IPS-18c (cell line): ENCODE data around the gene STIM1.

ENCODE experiments used
- H3K4me3 ChIP-seq: 2 replicates; pipeline ENCODE4 v1.7.0; 2013; ENCODE audit warnings: low read depth, mild to moderate bottlenecking, low read length, moderate library complexity; ENCODE audit not compliant: insufficient read depth
- H3K9me3 ChIP-seq: one replicate; pipeline ENCODE4 v1.6.1; 2013; ENCODE audit warnings: mild to moderate bottlenecking, low read length, moderate library complexity; ENCODE audit not compliant: control insufficient read depth, insufficient read depth

STIM1 gene

GRCh38 chr11:3947061-3947460 lies 91.6 kb downstream of the STIM1 start:
- no peaks in the 10 kb centered on the region for H3K9me3 ChIP-seq
- H3K4me3 ChIP-seq, result no peak overlapping the region

- Histone ChIP-seq H3K4me3 (no peak overlapping the region), H3K9me3 (no peaks in the 10 kb centered on the region)
Measured at GRCh38 chr11:3949125-3949524, 93.7 kb downstream of the STIM1 start.

- no peaks in the 10 kb centered on the region for H3K9me3 ChIP-seq
- H3K4me3 ChIP-seq, result no peak overlapping the region
Measured at GRCh38 chr11:3950996-3951660, 95.7 kb downstream of the STIM1 start.

GRCh38 chr11:3952715-3953114 lies 97.3 kb downstream of the STIM1 start:
- H3K9me3 ChIP-seq, result no peaks in the 10 kb centered on the region
- H3K4me3 ChIP-seq, result no peak overlapping the region

GRCh38 chr11:3953327-3953726 lies 97.9 kb downstream of the STIM1 start:
- H3K9me3 ChIP-seq, result no peaks in the 10 kb centered on the region
- H3K4me3 ChIP-seq, result no peak overlapping the region

- H3K9me3 ChIP-seq, result no peaks in the 10 kb centered on the region
- H3K4me3 ChIP-seq, result no peak overlapping the region
Measured at GRCh38 chr11:3954448-3955298, 99.2 kb downstream of the STIM1 start.

GRCh38 chr11:3955299-3955665 lies 99.8 kb downstream of the STIM1 start:
- H3K4me3 ChIP-seq, result no peak overlapping the region
- no peaks in the 10 kb centered on the region for H3K9me3 ChIP-seq

- Histone ChIP-seq H3K4me3 (no peak overlapping the region), H3K9me3 (no peaks in the 10 kb centered on the region)
Measured at GRCh38 chr11:3956038-3956437, 100.6 kb downstream of the STIM1 start.

GRCh38 chr11:3956748-3957147 lies 101.3 kb downstream of the STIM1 start:
- Histone ChIP-seq H3K9me3 (no peaks in the 10 kb centered on the region), H3K4me3 (no peak overlapping the region)

- Histone ChIP-seq H3K4me3 (no peak overlapping the region), H3K9me3 (no peaks in the 10 kb centered on the region)
Measured at GRCh38 chr11:3957437-3957836, 102.0 kb downstream of the STIM1 start.

GRCh38 chr11:3958281-3958680 lies 102.8 kb downstream of the STIM1 start:
- Histone ChIP-seq H3K9me3 (no peaks in the 10 kb centered on the region), H3K4me3 (no peak overlapping the region)

- H3K9me3 ChIP-seq, result no peaks in the 10 kb centered on the region
- H3K4me3 ChIP-seq, result no peak overlapping the region
Measured at GRCh38 chr11:3959015-3959902, 103.8 kb downstream of the STIM1 start.

GRCh38 chr11:3959903-3960265 lies 104.4 kb downstream of the STIM1 start:
- H3K4me3 ChIP-seq, result no peak overlapping the region
- no peaks in the 10 kb centered on the region for H3K9me3 ChIP-seq

GRCh38 chr11:3962406-3962840 lies 107.0 kb downstream of the STIM1 start:
- no peak overlapping the region for H3K4me3 ChIP-seq
- no peaks in the 10 kb centered on the region for H3K9me3 ChIP-seq

GRCh38 chr11:3964056-3964455 lies 108.6 kb downstream of the STIM1 start:
- H3K4me3 ChIP-seq, result no peak overlapping the region
- H3K9me3 ChIP-seq, result no peaks in the 10 kb centered on the region

GRCh38 chr11:3964935-3965604 lies 109.6 kb downstream of the STIM1 start:
- Histone ChIP-seq H3K4me3 (no peak overlapping the region), H3K9me3 (no peaks in the 10 kb centered on the region)

GRCh38 chr11:3967695-3968094 lies 112.2 kb downstream of the STIM1 start:
- H3K4me3 ChIP-seq, result no peak overlapping the region
- H3K9me3 ChIP-seq, result no peaks in the 10 kb centered on the region
